SW 1271 (cell line): ENCODE results near the gene PIWIL4.
"Not testable (repeated sequence)": the region's sequence is repeated elsewhere in the genome, so short reads cannot be mapped to it uniquely, and the experiment has no call there.

ENCODE experiments used
- DNase-seq, 2 experiments: peaks; one replicate each; lab custom pipeline; 2025; lab: John Stamatoyannopoulos, UW

Gene PIWIL4

GRCh38 chr11:94549146-94549545 is 18.0 kb upstream of the PIWIL4 start:
- DNase-seq, result no peak

- DNase-seq, result no peak
These were observed 16.7 kb upstream of the PIWIL4 start for GRCh38 chr11:94550513-94550912.

- no peak for DNase-seq
These were observed 13.2 kb upstream of the PIWIL4 start for GRCh38 chr11:94553938-94554337.

DNA sequence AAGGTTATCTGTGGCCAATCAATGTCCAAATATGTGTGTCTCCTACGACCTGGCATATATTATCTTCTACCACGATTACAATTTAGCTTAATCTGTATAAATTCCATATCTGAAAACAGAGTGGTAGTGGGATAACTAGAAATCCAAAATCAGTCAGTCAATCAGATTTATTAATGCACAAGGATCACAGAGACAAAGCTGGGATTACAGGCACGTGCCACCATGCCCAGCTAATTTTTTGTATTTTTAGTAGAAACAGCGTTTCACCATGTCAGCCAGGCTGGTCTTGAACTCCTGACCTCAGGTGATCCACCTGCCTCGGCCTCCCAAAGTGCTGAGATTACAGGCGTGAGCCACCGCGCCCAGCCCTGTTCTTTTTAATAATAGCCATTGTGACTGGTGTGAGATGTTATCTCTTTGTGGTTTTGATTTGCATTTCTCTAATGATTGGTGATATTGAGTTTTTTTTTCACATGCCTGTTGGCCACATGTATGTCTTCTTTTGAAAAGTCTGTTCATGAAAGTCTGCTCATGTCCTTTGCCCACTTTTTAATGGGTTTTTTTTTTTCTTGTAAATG is 11.3 kb upstream of the PIWIL4 start:
- not testable (repeated sequence) for DNase-seq

GRCh38 chr11:94557421-94557820 is 9.7 kb upstream of the PIWIL4 start:
- no peak for DNase-seq

DNA sequence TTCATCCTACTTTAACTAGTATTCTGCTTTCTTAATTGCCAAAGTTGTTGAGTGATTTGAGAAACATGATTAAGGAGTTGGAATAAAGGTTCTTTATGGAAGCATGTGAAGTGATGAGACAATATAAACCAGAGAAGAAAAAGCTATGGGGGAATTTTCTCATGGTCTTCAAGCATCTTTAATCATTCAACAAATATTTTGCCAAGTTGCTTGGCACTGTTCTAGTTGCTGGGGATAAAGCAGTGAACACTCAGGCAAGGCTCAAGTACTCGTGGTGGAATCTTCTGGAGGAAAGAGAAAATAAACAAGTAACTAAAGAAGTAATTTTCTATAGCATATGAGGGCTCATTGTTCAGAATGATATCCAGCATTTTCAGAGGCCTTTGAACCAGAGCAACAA is 9.2 kb upstream of the PIWIL4 start:
- no peak for DNase-seq

DNA sequence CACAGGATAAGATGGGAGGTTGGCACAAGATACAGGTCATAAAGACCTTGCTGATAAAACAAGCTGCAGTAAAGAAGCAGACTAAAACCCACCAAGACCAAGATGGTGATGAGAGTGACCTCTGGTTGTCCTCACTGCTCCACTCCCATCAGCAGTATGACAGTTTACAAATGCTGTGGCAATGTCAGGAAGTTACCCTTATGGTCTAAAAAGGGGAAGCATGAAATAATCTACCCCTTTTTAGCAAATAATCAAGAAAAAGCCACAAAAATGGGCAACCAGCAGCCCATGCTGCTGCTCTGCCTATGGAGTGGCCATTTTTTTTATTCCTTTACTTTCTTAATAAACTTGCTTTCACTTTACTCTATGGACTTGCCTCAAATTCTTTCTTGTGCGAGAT is 8.7 kb upstream of the PIWIL4 start:
- no peak for DNase-seq

DNA sequence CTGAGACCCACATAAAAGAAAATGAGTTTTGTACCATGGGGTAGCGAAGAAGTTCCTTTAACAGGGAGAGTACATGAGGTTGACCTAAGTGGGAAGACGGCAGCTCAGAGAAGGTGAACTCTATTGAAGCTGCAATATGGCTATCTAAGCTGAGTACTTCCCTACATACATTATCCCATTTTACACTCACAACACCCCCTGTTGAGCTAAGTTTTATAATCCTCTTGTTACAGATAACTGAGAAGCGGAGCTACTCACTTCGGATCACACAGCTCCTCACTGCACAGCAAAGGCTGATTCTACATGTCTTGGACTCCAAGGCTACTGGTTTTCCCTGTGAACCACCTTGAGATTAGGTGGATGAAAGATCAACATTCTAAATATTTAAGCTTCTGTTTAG is 8.2 kb upstream of the PIWIL4 start:
- no peak for DNase-seq

- no peak for DNase-seq
These were observed 7.8 kb upstream of the PIWIL4 start for GRCh38 chr11:94559361-94559760.

DNA sequence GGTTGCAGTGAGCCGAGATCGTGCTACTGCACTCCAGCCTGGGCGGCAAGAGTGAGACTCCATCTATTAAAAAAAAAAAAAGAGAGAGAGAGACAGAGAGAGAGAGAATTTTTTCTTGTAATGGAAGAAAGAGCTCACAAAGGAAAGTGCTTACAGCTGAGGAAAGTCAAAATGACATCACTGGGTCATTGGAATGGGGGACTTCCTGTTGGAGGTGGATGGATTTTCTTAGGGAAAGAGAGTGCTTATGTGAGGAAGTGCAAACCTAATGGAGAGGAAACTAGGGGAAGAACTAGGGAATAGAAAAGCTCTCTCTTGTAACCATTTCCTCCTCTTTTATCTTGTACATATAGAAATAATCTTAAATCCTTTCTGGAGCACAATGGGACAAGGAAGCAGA is 6.3 kb upstream of the PIWIL4 start:
- DNase-seq, result no peak

DNA sequence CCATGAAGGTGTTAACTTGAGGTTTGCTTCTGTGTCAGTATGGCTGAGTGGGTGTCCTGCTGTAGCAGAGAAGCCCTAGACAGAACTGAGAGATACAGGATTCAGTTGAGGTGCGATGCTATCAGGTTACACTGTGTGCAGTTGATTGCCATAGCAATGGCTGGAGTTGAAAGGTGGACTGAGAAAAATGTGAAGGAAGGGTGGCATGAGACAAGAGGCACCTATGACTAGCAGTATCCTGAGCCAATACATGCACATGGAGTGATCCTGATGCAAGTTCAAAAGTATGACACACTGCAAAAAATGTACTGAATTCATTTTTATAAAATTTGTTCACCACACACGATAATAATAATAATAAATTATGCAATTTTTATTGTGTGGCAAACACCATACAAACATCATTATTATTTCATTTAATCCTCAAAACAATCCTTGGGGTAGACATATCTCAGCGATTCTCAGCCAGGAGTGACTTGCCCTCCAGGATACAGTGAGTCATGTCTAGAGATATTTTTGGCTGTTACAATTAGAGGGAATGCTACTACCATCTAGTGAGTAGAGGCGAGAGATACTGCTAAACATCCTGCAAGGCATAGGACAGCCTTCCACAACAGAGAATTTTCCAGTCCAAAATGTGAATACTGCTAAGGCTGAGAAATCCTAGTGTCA is 3.9 kb upstream of the PIWIL4 start:
- peak in 1 of 2 experiments; percentile 58 for DNase-seq

- no peak for DNase-seq
These were observed 3.2 kb upstream of the PIWIL4 start for GRCh38 chr11:94563848-94564467.

DNA sequence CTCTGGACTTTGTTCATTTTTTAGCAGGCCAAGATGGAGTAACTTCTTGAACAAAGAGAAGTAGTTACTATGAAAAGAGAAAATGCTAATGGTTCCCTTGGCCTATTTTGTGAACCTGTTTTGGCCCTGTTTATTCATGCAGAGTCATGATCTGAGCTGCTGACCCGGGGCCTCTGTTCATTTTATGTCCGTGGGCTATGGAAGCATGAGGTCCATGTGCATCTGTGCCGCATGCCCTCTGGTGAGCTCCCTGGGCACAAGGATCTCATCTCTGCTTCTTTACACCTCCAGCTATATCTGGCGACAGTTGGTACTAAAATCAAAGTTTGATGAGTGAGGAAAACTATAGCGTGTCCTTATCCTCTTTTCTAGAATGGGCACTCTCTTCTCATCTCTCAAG is 1.0 kb downstream of the PIWIL4 start:
- no peak for DNase-seq

DNA sequence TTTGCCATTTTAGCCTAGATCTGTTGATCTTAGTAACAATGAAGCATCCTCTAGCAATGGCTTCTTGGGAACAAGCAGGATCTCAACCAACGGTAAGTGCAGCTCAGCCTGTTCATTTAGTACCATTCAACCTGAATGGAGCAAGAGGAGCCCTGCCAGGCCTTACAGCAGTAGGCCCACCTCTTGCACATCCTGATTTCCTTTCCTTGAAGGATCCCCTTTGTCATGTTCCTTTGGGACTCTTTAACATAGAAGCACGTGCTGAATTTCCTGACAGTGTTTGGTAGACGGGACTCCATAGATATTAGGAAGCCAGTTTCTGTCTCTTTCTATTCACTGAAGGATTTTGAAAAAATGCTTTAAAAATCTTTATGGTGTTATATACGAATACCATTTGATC is 1.5 kb downstream of the PIWIL4 start:
- no peak for DNase-seq

- not testable (repeated sequence) for DNase-seq
These were observed 5.8 kb downstream of the PIWIL4 start for GRCh38 chr11:94572975-94573374.

DNA sequence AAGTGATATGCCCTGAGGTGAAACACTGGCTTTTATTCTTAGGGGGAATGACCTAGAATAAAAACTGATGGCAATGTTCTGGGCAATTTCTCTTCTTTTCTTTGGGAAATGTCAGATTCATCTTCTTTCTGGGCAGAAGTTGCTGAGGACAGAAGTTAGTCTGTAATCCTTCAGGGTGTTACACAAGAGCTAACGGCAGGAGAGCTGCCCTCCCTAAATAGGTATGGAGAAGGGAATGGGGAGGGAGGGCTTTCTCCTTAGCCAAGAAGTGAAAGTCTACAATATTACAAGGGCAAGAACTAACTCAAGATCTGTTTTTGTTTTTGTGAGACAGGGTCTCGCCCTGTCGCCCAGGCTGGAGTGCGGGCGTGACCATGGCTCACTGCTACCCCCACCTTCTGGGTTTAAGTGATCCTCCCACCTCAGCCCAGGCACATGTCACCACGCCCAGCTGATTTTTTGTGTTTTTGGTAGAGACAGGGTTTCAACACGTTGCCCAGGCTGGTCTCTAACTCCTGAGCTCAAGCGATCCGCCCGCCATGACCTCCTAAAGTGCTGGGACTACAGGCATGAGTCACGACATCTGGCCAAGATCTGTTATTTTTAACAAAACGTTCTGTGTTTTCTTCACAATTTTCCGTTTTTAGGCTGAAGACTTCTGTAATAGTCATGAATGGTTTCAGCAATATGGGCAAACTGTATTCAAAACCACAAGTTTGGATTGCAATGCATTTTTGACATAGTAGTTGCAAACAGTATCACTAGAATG is 7.2 kb downstream of the PIWIL4 start:
- DNase-seq, result no peak

DNA sequence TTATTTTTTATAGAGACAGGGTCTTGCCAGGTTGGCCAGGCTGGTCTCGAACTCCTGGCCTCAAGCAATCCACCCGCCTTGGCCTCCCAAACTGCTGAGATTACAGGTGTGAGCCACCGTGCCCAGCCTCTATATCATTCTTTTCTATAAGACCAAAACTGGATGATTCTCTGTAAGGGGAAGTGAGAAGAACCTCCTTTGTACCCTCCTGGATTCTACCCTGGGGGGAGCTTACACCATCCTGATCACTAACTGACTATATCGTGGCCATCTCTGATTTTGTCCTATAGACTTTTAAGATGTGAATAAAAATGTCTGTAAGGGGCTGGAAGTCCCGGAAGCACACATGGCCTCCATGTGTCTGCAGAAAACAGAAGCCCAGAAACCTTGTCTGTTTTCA is 9.1 kb downstream of the PIWIL4 start:
- no peak for DNase-seq

DNA sequence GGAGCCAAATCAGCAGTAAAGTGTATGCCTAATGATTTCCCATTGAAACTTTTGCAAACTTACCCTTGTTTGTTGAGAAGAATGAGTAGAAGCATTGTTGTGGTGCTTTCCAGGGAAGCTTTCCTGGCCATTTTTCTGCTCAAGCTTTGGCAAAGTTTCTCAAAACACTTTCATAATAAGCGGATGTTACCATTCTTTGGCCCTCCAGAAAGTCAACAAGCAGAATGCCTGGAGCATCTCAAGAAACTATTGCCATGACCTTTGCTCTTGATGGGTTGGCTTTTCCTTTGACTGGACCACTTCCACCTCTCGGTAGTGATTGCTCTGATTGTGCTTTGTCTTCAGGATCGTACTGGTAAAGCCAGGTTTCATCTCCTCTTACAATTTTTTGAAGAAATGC is 10.7 kb downstream of the PIWIL4 start:
- DNase-seq, result no peak

GRCh38 chr11:94581926-94582325 is 14.8 kb downstream of the PIWIL4 start:
- DNase-seq, result no peak

GRCh38 chr11:94583213-94583865 is 16.2 kb downstream of the PIWIL4 start:
- no peak for DNase-seq

GRCh38 chr11:94583866-94584500 is 16.8 kb downstream of the PIWIL4 start:
- no peak for DNase-seq

- no peak for DNase-seq
These were observed 17.8 kb downstream of the PIWIL4 start for GRCh38 chr11:94584978-94585377.
